ENCODE results near the gene GINS3.

GINS3 gene

DNA sequence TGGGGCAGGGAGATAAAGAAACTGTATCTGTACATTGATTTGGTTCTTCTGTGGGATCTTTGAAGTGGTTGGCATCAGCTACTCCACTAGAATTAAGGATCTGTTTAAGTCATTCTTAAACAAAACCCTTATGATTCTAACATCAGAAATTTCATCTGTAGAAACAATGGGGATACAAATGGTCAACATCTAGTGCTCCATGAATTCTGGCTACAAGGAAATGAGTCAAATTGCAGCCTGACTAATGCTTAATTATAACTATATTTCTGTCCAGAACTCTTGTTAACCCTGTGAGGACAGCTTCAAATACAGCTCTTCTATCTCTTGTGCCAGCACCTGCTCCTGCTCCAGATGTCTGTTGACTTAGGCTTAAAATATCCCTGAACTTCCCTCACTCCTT is 13.9 kb upstream of the GINS3 start:
- Histone ChIP-seq H3K4me1 (ENCODE audit: control insufficient read depth, insufficient read depth, low read length) (no peaks in the 10 kb centered on the region), H3K4me3 (ENCODE audit: low read depth, low read length) (no peak overlapping the region), H3K36me3 (ENCODE audit: control insufficient read depth in 2 of 2, insufficient read depth in 1 of 2, low read length in 2 of 2) (no peaks in the 10 kb centered on the region), H3K9me3 (ENCODE audit: control insufficient read depth, insufficient read depth, low read depth, low read length) (no peaks in the 10 kb centered on the region), H3K27ac (ENCODE audit: extremely low read depth, low read depth, low read length) (no peak overlapping the region)
- POLR2A ChIA-PET = no interaction called here
- TF ChIP-seq ZNF571 (tag by site-specific recombination; IDR thresholded peaks at IDR 0.05) (no peak), ZNF391 (tag by site-specific recombination; IDR thresholded peaks at IDR 0.05; ENCODE audit: borderline replicate concordance, low read depth) (no peak), ZNF623 (tag by site-specific recombination; IDR thresholded peaks at IDR 0.05) (no peak), ZNF423 (tag by site-specific recombination; IDR thresholded peaks at IDR 0.05) (no peak), ZNF621 (tag by site-specific recombination; IDR thresholded peaks at IDR 0.05) (no peak), ZBTB1 (tag by site-specific recombination; IDR thresholded peaks at IDR 0.05) (no peak), ZBTB21 (tag by site-specific recombination; IDR thresholded peaks at IDR 0.05) (no peak)
- TF ChIP-seq, protein P1, sequence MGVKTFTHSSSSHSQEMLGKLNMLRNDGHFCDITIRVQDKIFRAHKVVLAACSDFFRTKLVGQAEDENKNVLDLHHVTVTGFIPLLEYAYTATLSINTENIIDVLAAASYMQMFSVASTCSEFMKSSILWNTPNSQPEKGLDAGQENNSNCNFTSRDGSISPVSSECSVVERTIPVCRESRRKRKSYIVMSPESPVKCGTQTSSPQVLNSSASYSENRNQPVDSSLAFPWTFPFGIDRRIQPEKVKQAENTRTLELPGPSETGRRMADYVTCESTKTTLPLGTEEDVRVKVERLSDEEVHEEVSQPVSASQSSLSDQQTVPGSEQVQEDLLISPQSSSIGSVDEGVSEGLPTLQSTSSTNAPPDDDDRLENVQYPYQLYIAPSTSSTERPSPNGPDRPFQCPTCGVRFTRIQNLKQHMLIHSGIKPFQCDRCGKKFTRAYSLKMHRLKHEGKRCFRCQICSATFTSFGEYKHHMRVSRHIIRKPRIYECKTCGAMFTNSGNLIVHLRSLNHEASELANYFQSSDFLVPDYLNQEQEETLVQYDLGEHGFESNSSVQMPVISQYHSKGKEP (tag by site-specific recombination; IDR thresholded peaks at IDR 0.05) = no peak
- CTCF ChIA-PET = no interaction called here

DNA sequence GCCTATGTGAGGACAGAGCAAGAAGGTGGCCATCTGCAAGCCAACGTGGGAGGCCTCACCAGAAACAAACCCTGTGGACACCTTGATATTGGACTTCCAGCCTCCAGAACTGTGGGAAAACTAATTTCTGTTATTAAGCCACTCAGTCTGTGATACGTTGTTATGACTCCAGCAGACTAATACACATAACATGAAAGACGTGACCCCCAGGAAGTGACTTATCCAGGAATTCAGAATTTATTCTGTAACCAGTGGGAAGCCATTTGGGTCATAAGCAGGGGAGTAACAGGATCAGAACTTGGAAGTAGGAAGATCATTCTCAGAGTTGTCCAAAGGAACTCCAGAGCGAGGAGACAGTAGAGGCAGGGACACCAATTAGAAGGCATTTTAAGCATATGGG is 12.5 kb upstream of the GINS3 start:
- H3K36me3 ChIP-seq (ENCODE audit: control insufficient read depth in 2 of 2, insufficient read depth in 1 of 2, low read length in 2 of 2) = no peaks in the 10 kb centered on the region
- H3K4me3 ChIP-seq (ENCODE audit: low read depth, low read length) = no peak overlapping the region
- H3K4me1 ChIP-seq (ENCODE audit: control insufficient read depth, insufficient read depth, low read length) = no peaks in the 10 kb centered on the region
- ChIA-PET CTCF (no interaction called here), POLR2A (no interaction called here)
- TF ChIP-seq SETDB1 (IDR thresholded peaks at IDR 0.05; ENCODE audit: insufficient read length, low read length) = no peak
- no peak for TF ChIP-seq ZNF639 (tag by site-specific recombination; IDR thresholded peaks at IDR 0.05)
- peak; percentile 52; the same call in 1 of the 2 replicates for TF ChIP-seq ZNF548 (tag by site-specific recombination; IDR thresholded peaks at IDR 0.05)
- no peaks in the 10 kb centered on the region for H3K9me3 ChIP-seq (ENCODE audit: control insufficient read depth, insufficient read depth, low read depth, low read length)
- no peak overlapping the region for H3K27ac ChIP-seq (ENCODE audit: extremely low read depth, low read depth, low read length)

GRCh38 chr16:58381661-58382060 is 10.6 kb upstream of the GINS3 start:
- Histone ChIP-seq H3K9me3 (ENCODE audit: control insufficient read depth, insufficient read depth, low read depth, low read length) (no peaks in the 10 kb centered on the region), H3K36me3 (ENCODE audit: control insufficient read depth in 2 of 2, insufficient read depth in 1 of 2, low read length in 2 of 2) (no peaks in the 10 kb centered on the region), H3K4me3 (ENCODE audit: low read depth, low read length) (no peak overlapping the region), H3K4me1 (ENCODE audit: control insufficient read depth, insufficient read depth, low read length) (no peaks in the 10 kb centered on the region), H3K27ac (ENCODE audit: extremely low read depth, low read depth, low read length) (no peak overlapping the region)
- TF ChIP-seq ZBTB17 (tag by site-specific recombination; IDR thresholded peaks at IDR 0.05) (no peak), ZNF133 (tag by site-specific recombination; IDR thresholded peaks at IDR 0.05) (peak; percentile 49; the same call in 1 of the 2 replicates)
- CTCF ChIA-PET = interaction anchor here (0.6 kb wide), 2 partner anchors 139 to 325 kb away, joined by 3 to 4 read pairs; no protein-coding TSS in a partner anchor
- POLR2A ChIA-PET = no interaction called here

DNA sequence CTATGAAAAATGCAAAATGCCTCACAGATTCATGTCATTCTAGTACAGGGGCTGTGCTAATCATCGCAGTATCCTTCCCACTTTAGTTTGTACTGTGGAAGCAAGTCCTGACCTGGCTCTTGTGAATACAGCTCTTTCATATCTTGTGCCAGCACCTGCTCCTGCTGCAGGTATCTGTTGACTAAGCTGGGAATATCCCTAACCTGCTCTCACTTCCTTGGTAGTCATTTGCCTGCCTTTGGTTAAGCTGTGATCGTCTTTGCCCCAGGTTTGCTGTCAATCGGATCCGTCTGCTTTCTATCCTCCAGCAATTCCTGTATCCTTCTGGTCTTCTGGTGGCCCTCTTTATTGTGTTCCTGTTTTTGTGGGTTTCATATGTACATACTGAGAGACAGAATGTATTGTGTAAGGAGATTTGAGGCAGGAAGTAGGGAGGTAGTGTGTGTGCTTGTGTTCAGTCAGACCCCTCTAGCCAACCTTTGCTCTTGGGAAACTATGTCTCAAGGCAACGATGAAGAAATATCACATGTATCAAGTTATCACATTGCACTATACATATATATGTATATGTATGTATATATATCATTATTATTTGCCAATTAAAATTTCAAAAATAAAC is 7.7 kb upstream of the GINS3 start:
- H3K4me3 ChIP-seq (ENCODE audit: low read depth, low read length) = no peak overlapping the region
- ChIA-PET POLR2A (no interaction called here), CTCF (no interaction called here)
- H3K27ac ChIP-seq (ENCODE audit: extremely low read depth, low read depth, low read length) = no peak overlapping the region
- H3K4me1 ChIP-seq (ENCODE audit: control insufficient read depth, insufficient read depth, low read length) = peaks cover 3% of the 10 kb centered on the region; the same call in 1 of the 2 replicates
- no peaks in the 10 kb centered on the region for H3K9me3 ChIP-seq (ENCODE audit: control insufficient read depth, insufficient read depth, low read depth, low read length)
- H3K36me3 ChIP-seq (ENCODE audit: control insufficient read depth in 2 of 2, insufficient read depth in 1 of 2, low read length in 2 of 2) = no peaks in the 10 kb centered on the region
- TF ChIP-seq, protein P2, sequence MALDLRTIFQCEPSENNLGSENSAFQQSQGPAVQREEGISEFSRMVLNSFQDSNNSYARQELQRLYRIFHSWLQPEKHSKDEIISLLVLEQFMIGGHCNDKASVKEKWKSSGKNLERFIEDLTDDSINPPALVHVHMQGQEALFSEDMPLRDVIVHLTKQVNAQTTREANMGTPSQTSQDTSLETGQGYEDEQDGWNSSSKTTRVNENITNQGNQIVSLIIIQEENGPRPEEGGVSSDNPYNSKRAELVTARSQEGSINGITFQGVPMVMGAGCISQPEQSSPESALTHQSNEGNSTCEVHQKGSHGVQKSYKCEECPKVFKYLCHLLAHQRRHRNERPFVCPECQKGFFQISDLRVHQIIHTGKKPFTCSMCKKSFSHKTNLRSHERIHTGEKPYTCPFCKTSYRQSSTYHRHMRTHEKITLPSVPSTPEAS (tag by site-specific recombination; IDR thresholded peaks at IDR 0.05) = no peak
- TF ChIP-seq ZNF311 (tag by site-specific recombination; IDR thresholded peaks at IDR 0.05; ENCODE audit: borderline replicate concordance) (no peak), ZNF23 (tag by site-specific recombination; IDR thresholded peaks at IDR 0.05; ENCODE audit: borderline replicate concordance) (no peak), ZNF571 (tag by site-specific recombination; IDR thresholded peaks at IDR 0.05) (no peak), ZNF529 (tag by site-specific recombination; IDR thresholded peaks at IDR 0.05; ENCODE audit: insufficient replicate concordance) (no peak)
- TF ChIP-seq, protein P3, sequence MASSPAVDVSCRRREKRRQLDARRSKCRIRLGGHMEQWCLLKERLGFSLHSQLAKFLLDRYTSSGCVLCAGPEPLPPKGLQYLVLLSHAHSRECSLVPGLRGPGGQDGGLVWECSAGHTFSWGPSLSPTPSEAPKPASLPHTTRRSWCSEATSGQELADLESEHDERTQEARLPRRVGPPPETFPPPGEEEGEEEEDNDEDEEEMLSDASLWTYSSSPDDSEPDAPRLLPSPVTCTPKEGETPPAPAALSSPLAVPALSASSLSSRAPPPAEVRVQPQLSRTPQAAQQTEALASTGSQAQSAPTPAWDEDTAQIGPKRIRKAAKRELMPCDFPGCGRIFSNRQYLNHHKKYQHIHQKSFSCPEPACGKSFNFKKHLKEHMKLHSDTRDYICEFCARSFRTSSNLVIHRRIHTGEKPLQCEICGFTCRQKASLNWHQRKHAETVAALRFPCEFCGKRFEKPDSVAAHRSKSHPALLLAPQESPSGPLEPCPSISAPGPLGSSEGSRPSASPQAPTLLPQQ (tag by site-specific recombination; IDR thresholded peaks at IDR 0.05) = no peak

All from HEK293 (cell line).